HG02588 (cell line): ENCODE measurements around the gene KICS2.

Experiments
- ATAC-seq: cut with Tn5 transposase; IDR thresholded peaks from one replicate; pipeline ENCODE4 v1.9.1; 2021; ENCODE audit warnings: mild to moderate bottlenecking, moderate library complexity; ENCODE audit not compliant: unreplicated experiment

KICS2 gene

GRCh38 chr12:64222009-64222765, at the start of gene KICS2:
TSS of gene KICS2 (minus strand) at chr12:64222296. CDS start at chr12:64222237, 59 bp downstream.
- peak; percentile 96 for ATAC-seq

- no peak for ATAC-seq
These were observed 48.3 kb upstream of the KICS2 start for GRCh38 chr12:64270411-64270810.

- no peak for ATAC-seq
These were observed 47.1 kb upstream of the KICS2 start for GRCh38 chr12:64269161-64269560.

- ATAC-seq = no peak
These were observed 46.3 kb upstream of the KICS2 start for GRCh38 chr12:64268409-64268808.

GRCh38 chr12:64265839-64266238, 43.7 kb upstream of the KICS2 start:
- ATAC-seq = no peak

GRCh38 chr12:64261813-64262212, 39.7 kb upstream of the KICS2 start:
- ATAC-seq = no peak

- no peak for ATAC-seq
These were observed 36.5 kb upstream of the KICS2 start for GRCh38 chr12:64258576-64258975.

DNA sequence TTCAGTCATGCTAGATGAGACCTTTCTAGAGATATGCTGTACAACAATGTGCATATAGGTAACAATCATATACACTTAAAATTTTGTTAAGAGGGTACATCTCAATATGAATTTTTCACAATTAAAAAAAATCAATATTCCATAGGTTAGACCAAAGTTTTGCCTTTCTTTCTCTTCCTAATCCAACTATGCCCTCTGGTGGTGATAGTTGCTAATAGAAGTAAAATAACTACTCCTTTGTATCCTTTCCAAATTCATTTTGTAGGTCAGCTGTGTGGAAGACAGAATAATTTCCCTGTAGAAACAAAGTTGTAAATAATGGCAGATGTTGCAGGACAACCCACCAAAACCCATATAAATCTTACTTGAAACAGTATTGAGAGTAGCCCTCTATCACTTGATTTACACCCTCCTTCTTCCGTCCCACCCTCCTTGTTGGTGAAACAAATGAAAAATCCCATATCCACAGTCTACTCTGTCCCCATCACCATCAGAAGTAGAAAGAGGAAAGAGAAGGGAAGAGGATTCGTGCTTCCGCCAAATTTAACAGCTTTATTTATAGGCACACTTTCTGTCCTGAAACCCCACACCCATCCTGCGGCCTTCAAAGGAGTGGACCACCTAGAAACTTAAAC, 34.2 kb upstream of the KICS2 start:
- ATAC-seq = no peak

GRCh38 chr12:64255249-64255648, 33.2 kb upstream of the KICS2 start:
- ATAC-seq = no peak

DNA sequence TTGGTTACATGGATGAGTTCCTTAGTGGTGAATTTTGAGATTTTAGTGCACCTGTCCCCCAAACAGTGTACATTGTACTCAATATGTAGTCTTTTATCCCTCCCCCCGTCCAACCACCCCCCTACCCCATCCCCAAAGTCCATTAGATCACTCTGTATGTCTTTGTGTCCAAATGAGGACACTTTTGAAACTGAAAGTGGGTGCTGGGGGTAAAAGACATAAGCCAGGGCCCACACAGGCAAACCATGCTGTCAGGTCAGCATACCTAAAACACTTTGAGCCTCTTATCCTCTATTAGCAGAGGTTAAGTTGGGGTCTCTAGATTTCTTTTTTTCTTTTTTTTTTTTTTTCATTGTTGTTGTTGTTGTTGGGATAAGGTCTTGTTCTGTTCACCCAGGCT, 31.3 kb upstream of the KICS2 start:
- no peak for ATAC-seq

GRCh38 chr12:64252681-64253080, 30.6 kb upstream of the KICS2 start:
- no peak for ATAC-seq

DNA sequence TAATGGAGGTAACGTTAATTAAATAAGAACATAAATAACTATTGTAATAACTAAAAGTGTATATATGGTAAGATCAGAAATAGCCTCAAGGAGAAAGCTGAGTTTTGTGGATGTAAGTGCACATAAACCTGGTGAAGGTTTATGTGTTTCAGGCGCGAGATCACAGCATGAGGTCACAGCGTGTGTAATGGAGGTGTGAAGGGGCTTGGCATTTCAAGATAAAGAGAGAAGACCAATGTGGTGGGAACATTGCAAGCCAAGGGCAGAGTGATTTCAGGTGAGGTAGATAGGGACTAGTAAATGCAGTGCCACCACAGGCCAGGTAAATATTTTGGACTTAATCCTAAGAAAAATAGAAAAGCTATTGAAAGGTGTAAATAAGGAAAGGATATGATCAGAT, 21.7 kb upstream of the KICS2 start:
- ATAC-seq = no peak

DNA sequence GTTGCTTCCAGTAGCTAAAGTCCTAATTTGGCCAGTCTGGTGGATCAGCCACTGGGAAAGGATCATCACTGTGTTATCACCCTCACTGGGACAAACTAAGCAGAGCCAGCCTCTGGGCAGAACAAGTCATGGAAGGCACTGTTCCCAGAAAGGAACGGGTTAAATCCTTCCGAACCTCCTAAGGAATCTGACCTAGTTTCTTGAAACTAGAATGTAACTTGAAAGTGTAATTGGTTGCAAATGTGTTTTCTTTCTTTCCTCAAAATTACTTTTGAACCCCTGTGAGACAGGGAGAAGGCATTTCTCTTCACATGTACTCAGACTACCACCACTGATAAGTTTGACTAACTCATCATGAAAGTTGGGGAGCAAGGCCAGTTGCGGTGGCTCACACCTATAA, 18.7 kb upstream of the KICS2 start:
- ATAC-seq = no peak

DNA sequence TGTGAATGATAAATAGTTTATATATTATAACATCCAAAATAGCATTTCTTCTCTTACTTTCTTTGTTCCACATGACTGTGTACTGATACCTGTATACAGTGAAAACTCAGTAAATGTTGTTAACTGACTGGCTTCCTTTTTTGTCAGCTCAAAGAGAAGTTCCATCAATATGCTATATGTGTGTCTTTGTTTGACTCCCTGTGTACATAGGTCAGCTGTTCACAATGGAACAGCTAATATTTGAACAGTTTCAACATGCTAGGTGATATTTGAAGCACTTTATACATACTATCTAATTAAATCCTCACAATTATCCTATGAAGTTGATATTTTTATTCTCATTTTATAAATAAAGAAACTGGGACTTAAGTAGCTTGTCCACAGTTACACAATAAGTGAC, 15.3 kb upstream of the KICS2 start:
- ATAC-seq = no peak

- ATAC-seq = no peak
These were observed 14.5 kb upstream of the KICS2 start for GRCh38 chr12:64236549-64236948.

GRCh38 chr12:64232196-64232595, 10.1 kb upstream of the KICS2 start:
- no peak for ATAC-seq

DNA sequence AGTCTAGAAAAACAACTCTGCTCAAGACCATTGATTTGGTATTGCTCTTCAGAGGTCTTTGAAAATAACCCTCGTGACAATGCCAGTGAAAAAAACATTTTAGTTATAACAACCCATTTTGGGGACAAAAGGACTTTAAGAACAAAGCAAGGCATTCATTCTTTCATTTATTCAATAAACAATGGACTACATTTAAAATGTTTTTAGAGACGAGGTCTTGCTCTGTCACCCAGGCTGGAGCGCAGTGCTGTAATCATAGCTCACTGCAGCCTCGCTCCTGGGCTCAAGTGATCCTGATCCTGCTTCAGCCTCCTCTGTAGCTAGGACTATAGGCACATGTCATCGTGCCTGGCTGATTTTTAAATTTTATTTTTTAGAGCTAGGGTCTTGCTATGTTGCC, 7.7 kb upstream of the KICS2 start:
- ATAC-seq = no peak

DNA sequence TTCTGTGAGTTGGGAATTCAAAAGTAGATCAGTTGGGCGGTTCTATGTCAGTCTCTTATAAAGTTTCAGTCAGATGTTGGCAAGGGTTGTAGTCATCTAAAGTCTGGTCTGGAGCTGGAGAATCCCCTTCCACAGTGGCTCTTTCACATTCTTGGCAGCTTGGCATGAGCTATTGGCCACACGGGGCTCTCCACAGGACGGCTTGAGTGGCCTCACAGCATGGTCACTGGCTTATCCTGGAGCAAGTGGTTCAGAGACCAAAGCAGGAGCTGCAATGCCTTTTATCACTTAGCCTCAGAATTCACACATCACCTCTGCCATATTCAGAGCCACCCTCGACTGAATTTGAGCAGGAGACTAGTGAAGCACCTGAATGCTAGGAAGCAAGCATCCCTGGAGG, 7.1 kb upstream of the KICS2 start:
- ATAC-seq = no peak

- no peak for ATAC-seq
These were observed 3.5 kb upstream of the KICS2 start for GRCh38 chr12:64225626-64226025.

DNA sequence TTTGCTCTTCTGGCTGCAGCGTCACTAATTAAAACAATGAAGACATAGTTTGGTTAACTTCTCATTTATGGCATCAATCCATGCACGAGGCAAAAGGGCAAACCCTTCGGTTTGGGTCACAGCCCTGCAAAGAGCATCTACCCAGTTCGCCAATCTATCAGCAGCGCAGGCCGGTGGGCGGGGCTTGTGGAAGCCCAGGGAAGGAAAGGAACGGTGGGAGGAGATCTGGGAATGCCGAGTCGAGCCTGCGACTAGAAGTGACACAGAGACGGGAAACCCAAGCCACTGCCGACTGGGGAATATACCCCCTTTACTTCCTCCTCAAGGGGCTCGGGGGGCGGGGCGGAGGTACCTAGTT, 466 bp downstream of the KICS2 start:
- ATAC-seq = peak; percentile 24

DNA sequence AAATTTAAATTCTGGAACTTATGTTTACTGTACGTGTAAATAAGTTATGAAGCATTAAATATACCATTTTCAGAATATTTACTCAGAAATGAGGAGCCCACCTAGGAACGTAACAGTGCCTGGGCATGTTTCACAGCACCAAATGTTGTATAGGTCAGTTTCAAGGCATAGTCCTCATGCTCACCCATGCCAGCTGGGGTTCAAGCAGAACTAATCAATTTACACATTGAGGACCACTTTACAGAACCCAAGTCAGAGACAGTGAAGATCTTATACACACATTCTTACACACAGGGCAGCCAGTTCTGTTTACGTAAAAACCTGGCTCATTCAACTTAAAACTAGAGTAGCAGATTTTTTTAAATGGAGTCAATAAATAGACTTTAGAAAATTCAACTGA, 2.0 kb downstream of the KICS2 start:
- ATAC-seq = no peak

GRCh38 chr12:64219145-64219544, 3.0 kb downstream of the KICS2 start:
- ATAC-seq = no peak

GRCh38 chr12:64218597-64218996, 3.5 kb downstream of the KICS2 start:
- ATAC-seq = no peak
